ENCODE measurements around the gene SIPA1L3.

GRCh38 chr19:38030686-38031422 is 123.8 kb downstream of the SIPA1L3 start:
- TF ChIP-seq, protein P1, sequence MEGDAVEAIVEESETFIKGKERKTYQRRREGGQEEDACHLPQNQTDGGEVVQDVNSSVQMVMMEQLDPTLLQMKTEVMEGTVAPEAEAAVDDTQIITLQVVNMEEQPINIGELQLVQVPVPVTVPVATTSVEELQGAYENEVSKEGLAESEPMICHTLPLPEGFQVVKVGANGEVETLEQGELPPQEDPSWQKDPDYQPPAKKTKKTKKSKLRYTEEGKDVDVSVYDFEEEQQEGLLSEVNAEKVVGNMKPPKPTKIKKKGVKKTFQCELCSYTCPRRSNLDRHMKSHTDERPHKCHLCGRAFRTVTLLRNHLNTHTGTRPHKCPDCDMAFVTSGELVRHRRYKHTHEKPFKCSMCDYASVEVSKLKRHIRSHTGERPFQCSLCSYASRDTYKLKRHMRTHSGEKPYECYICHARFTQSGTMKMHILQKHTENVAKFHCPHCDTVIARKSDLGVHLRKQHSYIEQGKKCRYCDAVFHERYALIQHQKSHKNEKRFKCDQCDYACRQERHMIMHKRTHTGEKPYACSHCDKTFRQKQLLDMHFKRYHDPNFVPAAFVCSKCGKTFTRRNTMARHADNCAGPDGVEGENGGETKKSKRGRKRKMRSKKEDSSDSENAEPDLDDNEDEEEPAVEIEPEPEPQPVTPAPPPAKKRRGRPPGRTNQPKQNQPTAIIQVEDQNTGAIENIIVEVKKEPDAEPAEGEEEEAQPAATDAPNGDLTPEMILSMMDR (IDR thresholded peaks at IDR 0.05 in 2 of 3, conservative IDR thresholded peaks at IDR 0.05 in 1 of 3; ENCODE audit: control insufficient read depth in 2 of 3, extremely low read depth in 1 of 3, insufficient read depth in 1 of 3, low read depth in 3 of 3, low read length in 3 of 3): no peak
- TF ChIP-seq SMC3 (IDR thresholded peaks at IDR 0.05; ENCODE audit: borderline replicate concordance, low read length) (no peak), FOXK2 (IDR thresholded peaks at IDR 0.05) (no peak), EP300 (IDR thresholded peaks at IDR 0.05; ENCODE audit: borderline replicate concordance in 1 of 2, control insufficient read depth in 1 of 2, low read depth in 2 of 2, low read length in 2 of 2) (no peak), BMI1 (IDR thresholded peaks at IDR 0.05; ENCODE audit: borderline replicate concordance) (no peak), SP1 (IDR thresholded peaks at IDR 0.05; ENCODE audit: low read depth, low read length) (no peak), EZH2 (IDR thresholded peaks at IDR 0.05; ENCODE audit: borderline replicate concordance, control insufficient read depth, low read depth, low read length) (no peak)

Data from GM12878 (cell line).